NB4 (cell line): ENCODE data around the gene CDK15.

Source experiments
- CTCF ChIP-seq: IDR thresholded peaks from one replicate; pipeline ENCODE4 v1.5.1; 2012; ENCODE audit warnings: low read depth, low read length
- POLR2A ChIP-seq: IDR thresholded peaks from 2 replicates; pipeline ENCODE4 v1.6.1; 2011; ENCODE audit warnings: mild to moderate bottlenecking; ENCODE audit not compliant: insufficient read length; ENCODE audit errors: extremely low read depth

GRCh38 chr2:201859949-201860348 is 53.6 kb downstream of the CDK15 start:
- TF ChIP-seq CTCF (no peak), POLR2A (no peak)
